GM12878 (cell line): ENCODE results near the gene SLC12A1. TPM values are rescaled to one million over a fixed set of nuclear protein-coding genes. Genes with fewer than 3 reads are reported as not detected.

Experiments
- ASH2L ChIP-seq: fragments of 300-600, 200-600 bp; sonication (generic); IDR thresholded peaks from 2 replicates; pipeline ENCODE4 v1.6.1; 2017; ENCODE audit warnings: low read depth, mild to moderate bottlenecking, borderline replicate concordance
- BHLHE40 ChIP-seq, 2 experiments: fragments of 450-650 bp in 1 of 2; IDR thresholded peaks; 2 replicates each; pipeline ENCODE4 v1.6.1; 2011 to 2017; ENCODE audit warnings: low read depth in 2 of 2, borderline replicate concordance in 1 of 2, improper control_type of control experiment in 1 of 2, low read length in 1 of 2, mild to moderate bottlenecking in 1 of 2
- BRCA1 ChIP-seq: IDR thresholded peaks from 2 replicates; pipeline ENCODE4 v1.6.1; 2011; ENCODE audit warnings: low read depth, low read length, improper control_type of control experiment
- CHD2 ChIP-seq: IDR thresholded peaks from 2 replicates; pipeline ENCODE4 v1.6.1; 2011; ENCODE audit warnings: low read depth, low read length, improper control_type of control experiment, borderline replicate concordance
- EP300 ChIP-seq, 2 experiments: fragments of 150-350 bp in 1 of 2; IDR thresholded peaks; 2 replicates each; pipeline ENCODE4 v1.6.1; 2011 to 2012; ENCODE audit warnings: low read depth in 2 of 2, low read length in 2 of 2, borderline replicate concordance in 1 of 2, improper control_type of control experiment in 1 of 2, inconsistent platforms in 1 of 2; ENCODE audit not compliant: control insufficient read depth in 1 of 2
- FOXK2 ChIP-seq: fragments of 450-650 bp; IDR thresholded peaks from 2 replicates; pipeline ENCODE4 v1.6.1; 2017; ENCODE audit warnings: mild to moderate bottlenecking, moderate library complexity
- GATAD2B ChIP-seq: fragments of 450-650 bp; conservative IDR thresholded peaks from 2 replicates; pipeline ENCODE4 v1.6.1; 2017; ENCODE audit warnings: low read depth, mild to moderate bottlenecking, moderate library complexity
- IKZF1 ChIP-seq: fragments of 450-650 bp; conservative IDR thresholded peaks from 2 replicates; pipeline ENCODE4 v1.6.1; 2017; ENCODE audit warnings: antibody characterized with exemption, mild to moderate bottlenecking
- IRF5 ChIP-seq: fragments of 450-650 bp; IDR thresholded peaks from 2 replicates; pipeline ENCODE4 v1.6.1; 2017; ENCODE audit warnings: borderline replicate concordance
- KAT2A ChIP-seq: conservative IDR thresholded peaks from 2 replicates; pipeline ENCODE4 v1.6.1; 2011; ENCODE audit warnings: low read depth, low read length; ENCODE audit not compliant: control insufficient read depth
- MTA2 ChIP-seq: fragments of 450-650 bp; IDR thresholded peaks from 2 replicates; pipeline ENCODE4 v1.6.1; 2016; ENCODE audit warnings: low read depth, mild to moderate bottlenecking, moderate library complexity
- MXI1 ChIP-seq: fragments of 150-350 bp; IDR thresholded peaks from 2 replicates; pipeline ENCODE4 v1.6.1; 2011; ENCODE audit warnings: low read depth, mild to moderate bottlenecking, inconsistent platforms, low read length, improper control_type of control experiment
- NR2C1 ChIP-seq: fragments of 450-650 bp; IDR thresholded peaks from 2 replicates; pipeline ENCODE4 v1.6.1; 2017; ENCODE audit warnings: antibody characterized with exemption, mild to moderate bottlenecking, moderate library complexity
- POLR2A ChIP-seq: IDR thresholded peaks from 2 replicates; pipeline ENCODE4 v1.6.1; 2011; ENCODE audit warnings: low read depth, mild to moderate bottlenecking, low read length
- POU2F2 ChIP-seq: IDR thresholded peaks from 3 replicates; pipeline ENCODE4 v1.6.1; 2011; ENCODE audit warnings: low read depth, mild to moderate bottlenecking, low read length, borderline replicate concordance
- RCOR1 ChIP-seq: conservative IDR thresholded peaks from 2 replicates; pipeline ENCODE4 v1.6.1; 2012; ENCODE audit warnings: low read depth, low read length, improper control_type of control experiment
- SIX5 ChIP-seq: IDR thresholded peaks from 2 replicates; pipeline ENCODE4 v1.6.1; 2011; ENCODE audit warnings: mild to moderate bottlenecking, low read depth, low read length, moderate library complexity; ENCODE audit not compliant: severe bottlenecking
- SMARCA5 ChIP-seq: fragments of 450-650 bp; IDR thresholded peaks from 2 replicates; pipeline ENCODE4 v1.6.1; 2017; ENCODE audit warnings: mild to moderate bottlenecking
- SP1 ChIP-seq: IDR thresholded peaks from one replicate; pipeline ENCODE4 v1.6.1; 2011; ENCODE audit warnings: low read depth, low read length
- SREBF1 ChIP-seq: IDR thresholded peaks from 2 replicates; pipeline ENCODE4 v1.6.1; 2012; ENCODE audit warnings: mild to moderate bottlenecking, low read length
- STAT1 ChIP-seq: fragments of 450-650 bp; conservative IDR thresholded peaks from 2 replicates; pipeline ENCODE4 v1.6.1; 2014; ENCODE audit warnings: antibody characterized with exemption, mild to moderate bottlenecking
- ZNF622 ChIP-seq: fragments of 450-650 bp; IDR thresholded peaks from 2 replicates; pipeline ENCODE4 v1.6.1; 2017; ENCODE audit warnings: mild to moderate bottlenecking, inconsistent platforms
- polyA plus RNA-seq, 11 experiments: library from polyadenylated mRNA; depleted of rRNA in 4 of 11; unstranded in 6 of 11; stranded (reverse) in 5 of 11; fragments of >200 nt; fragmentation: Nextera tagmentation in 4 of 11; fragmentation: Illumina TruSeq in 1 of 11; extraction: Ambion mirVana in 4 of 11; extraction: Trizol in 1 of 11; gene quantifications; 1 replicate in 1 of 11; 2 replicates in 10 of 11; pipeline versions ENCODE4 v1.2.1 to v1.2.3, GENCODE V29; 2011 to 2016; ENCODE audit warnings: inconsistent platforms in 2 of 11, missing spikeins in 2 of 11, low read depth in 1 of 11
- total RNA-seq, 4 experiments: library from RNA; depleted of rRNA in 3 of 4; stranded (reverse); fragments of >200 nt in 3 of 4; fragmentation: Illumina TruSeq in 1 of 4; extraction: Trizol in 1 of 4; gene quantifications; 2 replicates each; pipeline versions ENCODE4 v1.2.1 to v1.2.3, GENCODE V29; 2013 to 2021
- TF ChIP-seq, protein P1 (sequence below): fragments of 450-650 bp; IDR thresholded peaks from 2 replicates; pipeline ENCODE4 v1.6.1; 2016; ENCODE audit warnings: mild to moderate bottlenecking
- TF ChIP-seq, protein P2 (sequence below): fragments of 450-650 bp; IDR thresholded peaks from 2 replicates; pipeline ENCODE4 v1.6.1; 2017; ENCODE audit warnings: mild to moderate bottlenecking, moderate library complexity

SLC12A1 gene
- total and polyA plus RNA-seq, 10 of the 15 experiments (the other 5 are each of a cell fraction or from before 2014, with no cell fraction given), result under 0.01 TPM; not detected in 9

GRCh38 chr15:48177766-48178647, 28.1 kb upstream of the SLC12A1 start, which contains the start of gene MYEF2 (continued):
- TF ChIP-seq, protein P1, sequence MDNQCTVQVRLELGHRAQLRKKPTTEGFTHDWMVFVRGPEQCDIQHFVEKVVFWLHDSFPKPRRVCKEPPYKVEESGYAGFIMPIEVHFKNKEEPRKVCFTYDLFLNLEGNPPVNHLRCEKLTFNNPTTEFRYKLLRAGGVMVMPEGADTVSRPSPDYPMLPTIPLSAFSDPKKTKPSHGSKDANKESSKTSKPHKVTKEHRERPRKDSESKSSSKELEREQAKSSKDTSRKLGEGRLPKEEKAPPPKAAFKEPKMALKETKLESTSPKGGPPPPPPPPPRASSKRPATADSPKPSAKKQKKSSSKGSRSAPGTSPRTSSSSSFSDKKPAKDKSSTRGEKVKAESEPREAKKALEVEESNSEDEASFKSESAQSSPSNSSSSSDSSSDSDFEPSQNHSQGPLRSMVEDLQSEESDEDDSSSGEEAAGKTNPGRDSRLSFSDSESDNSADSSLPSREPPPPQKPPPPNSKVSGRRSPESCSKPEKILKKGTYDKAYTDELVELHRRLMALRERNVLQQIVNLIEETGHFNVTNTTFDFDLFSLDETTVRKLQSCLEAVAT, result peak; percentile 30; the same call in 1 of the 2 replicates
- peak; percentile 89 for TF ChIP-seq BRCA1
- no peak for TF ChIP-seq EP300 (IDR thresholded peaks at IDR 0.05; ENCODE audit: borderline replicate concordance in 1 of 2, control insufficient read depth in 1 of 2, low read depth in 2 of 2, low read length in 2 of 2)
- no peak for TF ChIP-seq SIX5
- TF ChIP-seq CHD2, result peak; percentile 98
- TF ChIP-seq IKZF1, result peak; percentile 80
- TF ChIP-seq STAT1, result no peak
- TF ChIP-seq NR2C1, result no peak
- no peak for TF ChIP-seq ZNF622
- TF ChIP-seq, protein P2, sequence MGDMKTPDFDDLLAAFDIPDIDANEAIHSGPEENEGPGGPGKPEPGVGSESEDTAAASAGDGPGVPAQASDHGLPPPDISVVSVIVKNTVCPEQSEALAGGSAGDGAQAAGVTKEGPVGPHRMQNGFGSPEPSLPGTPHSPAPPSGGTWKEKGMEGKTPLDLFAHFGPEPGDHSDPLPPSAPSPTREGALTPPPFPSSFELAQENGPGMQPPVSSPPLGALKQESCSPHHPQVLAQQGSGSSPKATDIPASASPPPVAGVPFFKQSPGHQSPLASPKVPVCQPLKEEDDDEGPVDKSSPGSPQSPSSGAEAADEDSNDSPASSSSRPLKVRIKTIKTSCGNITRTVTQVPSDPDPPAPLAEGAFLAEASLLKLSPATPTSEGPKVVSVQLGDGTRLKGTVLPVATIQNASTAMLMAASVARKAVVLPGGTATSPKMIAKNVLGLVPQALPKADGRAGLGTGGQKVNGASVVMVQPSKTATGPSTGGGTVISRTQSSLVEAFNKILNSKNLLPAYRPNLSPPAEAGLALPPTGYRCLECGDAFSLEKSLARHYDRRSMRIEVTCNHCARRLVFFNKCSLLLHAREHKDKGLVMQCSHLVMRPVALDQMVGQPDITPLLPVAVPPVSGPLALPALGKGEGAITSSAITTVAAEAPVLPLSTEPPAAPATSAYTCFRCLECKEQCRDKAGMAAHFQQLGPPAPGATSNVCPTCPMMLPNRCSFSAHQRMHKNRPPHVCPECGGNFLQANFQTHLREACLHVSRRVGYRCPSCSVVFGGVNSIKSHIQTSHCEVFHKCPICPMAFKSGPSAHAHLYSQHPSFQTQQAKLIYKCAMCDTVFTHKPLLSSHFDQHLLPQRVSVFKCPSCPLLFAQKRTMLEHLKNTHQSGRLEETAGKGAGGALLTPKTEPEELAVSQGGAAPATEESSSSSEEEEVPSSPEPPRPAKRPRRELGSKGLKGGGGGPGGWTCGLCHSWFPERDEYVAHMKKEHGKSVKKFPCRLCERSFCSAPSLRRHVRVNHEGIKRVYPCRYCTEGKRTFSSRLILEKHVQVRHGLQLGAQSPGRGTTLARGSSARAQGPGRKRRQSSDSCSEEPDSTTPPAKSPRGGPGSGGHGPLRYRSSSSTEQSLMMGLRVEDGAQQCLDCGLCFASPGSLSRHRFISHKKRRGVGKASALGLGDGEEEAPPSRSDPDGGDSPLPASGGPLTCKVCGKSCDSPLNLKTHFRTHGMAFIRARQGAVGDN, result peak; percentile 52; the same call in 1 of the 2 replicates
- TF ChIP-seq SMARCA5, result 0 out of 2 replicates have a peak, but pooled peaks have one; percentile 60
- no peak for TF ChIP-seq BHLHE40 (IDR thresholded peaks at IDR 0.05; ENCODE audit: borderline replicate concordance in 1 of 2, low read depth in 2 of 2, low read length in 1 of 2)
- TF ChIP-seq MXI1, result peak; percentile 6; the same call in 1 of the 2 replicates
- no peak for TF ChIP-seq SREBF1
- 0 out of 2 replicates have a peak, but pooled peaks have one; percentile 81 for TF ChIP-seq ASH2L
- peak; percentile 92; the same call in 1 of the 2 replicates for TF ChIP-seq RCOR1
- TF ChIP-seq POU2F2, result 0 out of 3 replicates have a peak, but pooled peaks have one; percentile 16
- TF ChIP-seq IRF5, result peak; percentile 49; the same call in 1 of the 2 replicates
- peak; percentile 89 for TF ChIP-seq POLR2A
- no peak for TF ChIP-seq FOXK2
- TF ChIP-seq SP1, result no peak
- TF ChIP-seq GATAD2B, result peak; percentile 88; the same call in 1 of the 2 replicates
- TF ChIP-seq MTA2, result no peak
- TF ChIP-seq KAT2A, result no peak
